Measurements from ENCODE around the gene ZNF362. TPM values are rescaled to one million over a fixed set of nuclear protein-coding genes. Genes with fewer than 3 reads are reported as not detected.

Gene ZNF362
- total RNA-seq, 2 experiments from 2014 or later: 24.7 to 26.6 TPM

DNA sequence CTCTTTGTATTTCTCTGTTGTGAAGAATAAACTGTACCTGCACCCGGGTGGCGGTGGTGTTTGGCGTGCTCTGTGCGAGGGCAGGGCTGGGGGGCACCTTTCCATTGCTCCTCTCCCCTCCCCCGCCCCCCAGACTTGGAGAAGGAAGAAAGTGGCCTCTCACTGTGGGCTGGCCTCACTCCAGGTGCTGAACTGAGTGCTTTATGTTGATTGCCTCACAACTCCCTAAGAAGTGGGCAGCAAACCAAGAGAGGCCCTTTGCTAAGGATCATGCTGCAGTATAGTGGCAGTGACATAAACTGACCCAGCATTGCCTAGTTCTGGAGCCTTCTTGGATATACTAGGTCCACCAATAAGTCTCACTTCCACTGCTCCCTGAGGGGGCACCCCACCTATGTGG is 44.4 kb downstream of the ZNF362 start:
- no peak overlapping the region for H3K4me3 Mint-ChIP-seq
- TF ChIP-seq, protein P1, sequence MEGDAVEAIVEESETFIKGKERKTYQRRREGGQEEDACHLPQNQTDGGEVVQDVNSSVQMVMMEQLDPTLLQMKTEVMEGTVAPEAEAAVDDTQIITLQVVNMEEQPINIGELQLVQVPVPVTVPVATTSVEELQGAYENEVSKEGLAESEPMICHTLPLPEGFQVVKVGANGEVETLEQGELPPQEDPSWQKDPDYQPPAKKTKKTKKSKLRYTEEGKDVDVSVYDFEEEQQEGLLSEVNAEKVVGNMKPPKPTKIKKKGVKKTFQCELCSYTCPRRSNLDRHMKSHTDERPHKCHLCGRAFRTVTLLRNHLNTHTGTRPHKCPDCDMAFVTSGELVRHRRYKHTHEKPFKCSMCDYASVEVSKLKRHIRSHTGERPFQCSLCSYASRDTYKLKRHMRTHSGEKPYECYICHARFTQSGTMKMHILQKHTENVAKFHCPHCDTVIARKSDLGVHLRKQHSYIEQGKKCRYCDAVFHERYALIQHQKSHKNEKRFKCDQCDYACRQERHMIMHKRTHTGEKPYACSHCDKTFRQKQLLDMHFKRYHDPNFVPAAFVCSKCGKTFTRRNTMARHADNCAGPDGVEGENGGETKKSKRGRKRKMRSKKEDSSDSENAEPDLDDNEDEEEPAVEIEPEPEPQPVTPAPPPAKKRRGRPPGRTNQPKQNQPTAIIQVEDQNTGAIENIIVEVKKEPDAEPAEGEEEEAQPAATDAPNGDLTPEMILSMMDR (IDR thresholded peaks at IDR 0.05): no peak
- ATAC-seq (ENCODE audit: poor library complexity): no peak
- Histone ChIP-seq H3K9me3 (ENCODE audit: control insufficient read depth in 1 of 2, insufficient read depth in 1 of 2, low read length in 2 of 2) (no peaks in the 10 kb centered on the region), H3K36me3 (ENCODE audit: insufficient read depth, low read length) (peaks cover 33% of the 10 kb centered on the region), H3K4me3 (ENCODE audit: low read length) (no peak overlapping the region), H3K27me3 (ENCODE audit: control insufficient read depth in 1 of 2, insufficient read depth in 2 of 2, low read length in 2 of 2) (no peaks in the 10 kb centered on the region), H3K27ac (ENCODE audit: low read depth in 1 of 2, low read length in 2 of 2) (no peak overlapping the region), H3K4me1 (ENCODE audit: insufficient read depth, low read length) (peaks cover 26% of the 10 kb centered on the region)
- H3K9me3 Mint-ChIP-seq: no peaks in the 10 kb centered on the region
- DNase-seq: no peak
- H3K27ac Mint-ChIP-seq: no peak overlapping the region
- H3K36me3 Mint-ChIP-seq (ENCODE audit: low read depth): peaks cover 48% of the 10 kb centered on the region
- intact Hi-C loops (cut with DNase I, micrococcal nuclease): no loop called here
- POLR2A ChIA-PET: no interaction called here
- H3K27me3 Mint-ChIP-seq: peaks cover 3% of the 10 kb centered on the region
- H3K4me1 Mint-ChIP-seq (ENCODE audit: low read depth): peaks cover 29% of the 10 kb centered on the region
- CTCF ChIA-PET: no interaction called here

DNA sequence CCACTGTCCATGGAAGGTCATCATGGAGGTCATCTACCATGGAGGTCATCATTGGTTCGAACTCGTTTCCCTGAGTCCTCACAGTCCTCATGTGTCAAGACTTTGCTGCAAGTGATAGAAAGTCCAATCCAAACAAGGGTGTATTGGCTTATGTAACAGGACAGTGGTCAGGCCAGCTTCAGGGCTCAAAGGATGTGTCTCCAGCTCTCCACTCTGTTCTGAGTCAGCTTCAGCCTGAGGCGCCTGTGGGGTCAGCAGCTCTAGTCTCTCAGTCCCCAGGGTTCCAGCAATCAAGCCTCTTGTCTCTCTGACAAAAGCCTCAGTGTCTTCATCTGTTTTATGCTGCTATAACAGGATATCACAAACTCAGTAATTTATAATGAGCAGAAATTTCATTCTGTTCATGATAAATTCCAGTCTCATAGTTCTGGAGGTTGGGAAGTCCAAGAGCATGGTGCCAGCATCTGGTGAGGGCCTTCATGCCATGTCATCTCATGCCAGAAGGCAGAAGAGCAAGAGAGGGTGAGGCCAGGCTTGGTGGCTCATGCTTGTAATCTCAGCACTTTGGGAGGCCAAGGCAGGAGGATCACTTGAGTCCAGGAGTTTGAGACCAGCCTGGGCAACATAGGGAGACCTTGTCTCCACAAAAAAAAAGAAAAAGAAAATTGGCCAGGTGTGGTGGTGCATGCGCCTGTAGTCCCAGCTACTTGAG is 45.1 kb downstream of the ZNF362 start:
- Mint-ChIP-seq H3K9me3 (no peaks in the 10 kb centered on the region), H3K36me3 (ENCODE audit: low read depth) (peaks cover 40% of the 10 kb centered on the region), H3K27ac (no peak overlapping the region), H3K4me1 (ENCODE audit: low read depth) (peaks cover 26% of the 10 kb centered on the region), H3K4me3 (no peak overlapping the region), H3K27me3 (peaks cover 9% of the 10 kb centered on the region)
- Histone ChIP-seq H3K27ac (ENCODE audit: low read depth in 1 of 2, low read length in 2 of 2) (no peak overlapping the region), H3K9me3 (ENCODE audit: control insufficient read depth in 1 of 2, insufficient read depth in 1 of 2, low read length in 2 of 2) (no peaks in the 10 kb centered on the region), H3K4me3 (ENCODE audit: low read length) (no peak overlapping the region), H3K27me3 (ENCODE audit: control insufficient read depth in 1 of 2, insufficient read depth in 2 of 2, low read length in 2 of 2) (peaks cover 2 to 5% of the 10 kb centered on the region in 2 experiments), H3K4me1 (ENCODE audit: insufficient read depth, low read length) (peaks cover 24% of the 10 kb centered on the region), H3K36me3 (ENCODE audit: insufficient read depth, low read length) (peaks cover 25% of the 10 kb centered on the region)
- ATAC-seq (ENCODE audit: poor library complexity) (no peak), DNase-seq (no peak)
- intact Hi-C loops (cut with DNase I, micrococcal nuclease): no loop called here
- ChIA-PET POLR2A (no interaction called here), CTCF (no interaction called here)
- TF ChIP-seq, protein P1 (IDR thresholded peaks at IDR 0.05): no peak

DNA sequence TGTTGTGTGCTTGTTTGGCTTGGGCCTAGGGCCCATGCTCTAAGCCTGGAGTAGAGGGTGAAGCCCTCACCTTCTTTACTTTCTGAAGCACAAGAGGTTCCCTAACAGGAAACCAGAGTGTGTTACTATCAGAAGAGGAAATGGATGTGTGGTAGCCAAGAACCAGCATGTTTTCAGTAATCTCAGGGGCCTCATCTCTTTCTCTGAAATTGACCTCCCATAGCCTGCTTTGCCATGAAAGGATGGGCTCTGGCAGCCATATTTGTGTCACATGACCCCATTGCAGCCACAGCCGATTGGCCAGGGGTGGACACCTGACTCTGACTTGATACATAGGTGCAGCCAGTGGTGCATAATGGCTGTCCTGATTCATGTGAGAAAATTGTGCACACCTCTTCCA is 46.0 kb downstream of the ZNF362 start:
- ChIA-PET CTCF (no interaction called here), POLR2A (no interaction called here)
- intact Hi-C loops (cut with DNase I, micrococcal nuclease): no loop called here
- H3K4me1 Mint-ChIP-seq (ENCODE audit: low read depth): peaks cover 26% of the 10 kb centered on the region
- no peak overlapping the region for H3K4me3 Mint-ChIP-seq
- peak overlapping the region in 1 of 2 donors; percentile 1 for H3K27ac ChIP-seq (ENCODE audit: low read depth in 1 of 2, low read length in 2 of 2)
- peaks cover 32% of the 10 kb centered on the region for H3K36me3 Mint-ChIP-seq (ENCODE audit: low read depth)
- no peak overlapping the region for H3K4me3 ChIP-seq (ENCODE audit: low read length)
- peaks cover 9% of the 10 kb centered on the region for H3K27me3 Mint-ChIP-seq
- H3K27ac Mint-ChIP-seq: no peak overlapping the region
- H3K36me3 ChIP-seq (ENCODE audit: insufficient read depth, low read length): peaks cover 18% of the 10 kb centered on the region
- ATAC-seq (ENCODE audit: poor library complexity): peak; percentile 41
- H3K9me3 ChIP-seq (ENCODE audit: control insufficient read depth in 1 of 2, insufficient read depth in 1 of 2, low read length in 2 of 2): no peaks in the 10 kb centered on the region
- TF ChIP-seq, protein P1 (IDR thresholded peaks at IDR 0.05): no peak
- H3K9me3 Mint-ChIP-seq: no peaks in the 10 kb centered on the region
- DNase-seq: peak in 2 of 14 experiments; percentile 18 to 32
- H3K27me3 ChIP-seq (ENCODE audit: control insufficient read depth in 1 of 2, insufficient read depth in 2 of 2, low read length in 2 of 2): peaks cover 3 to 12% of the 10 kb centered on the region in 2 experiments
- peaks cover 24% of the 10 kb centered on the region for H3K4me1 ChIP-seq (ENCODE audit: insufficient read depth, low read length)
